Stomach smooth muscle (tissue), 2 donors: ENCODE results near the gene MRPL4.

Experiments used
- H3K27ac ChIP-seq: one replicate; pipeline ENCODE4 v1.7.0; 2013; ENCODE audit warnings: mild to moderate bottlenecking, low read length, inconsistent platforms
- H3K27me3 ChIP-seq, 2 donors: one replicate each; pipeline ENCODE4 v1.7.0; 2013; ENCODE audit warnings: low read length in 2 of 2; ENCODE audit not compliant: insufficient read depth in 2 of 2, control insufficient read depth in 1 of 2
- H3K36me3 ChIP-seq, 2 donors: one replicate each; pipeline ENCODE4 v1.7.0; 2013; ENCODE audit warnings: low read length in 2 of 2; ENCODE audit not compliant: control insufficient read depth in 2 of 2, insufficient read depth in 2 of 2
- H3K4me1 ChIP-seq: one replicate; pipeline ENCODE4 v1.7.0; 2013; ENCODE audit warnings: low read length; ENCODE audit not compliant: control insufficient read depth, insufficient read depth
- H3K4me3 ChIP-seq, 2 donors: one replicate each; pipeline ENCODE4 v1.7.0; 2013; ENCODE audit warnings: low read length in 2 of 2
- H3K9ac ChIP-seq, 2 donors: one replicate each; pipeline ENCODE4 v1.7.0; 2013; ENCODE audit warnings: low read length in 2 of 2, mild to moderate bottlenecking in 1 of 2
- H3K9me3 ChIP-seq, 2 donors: one replicate each; pipeline ENCODE4 v1.7.0; 2013; ENCODE audit warnings: low read length in 2 of 2; ENCODE audit not compliant: control insufficient read depth in 2 of 2
- donor health status: healthy.
- donor health status: Pancreatic carcinoma.

Gene MRPL4

DNA sequence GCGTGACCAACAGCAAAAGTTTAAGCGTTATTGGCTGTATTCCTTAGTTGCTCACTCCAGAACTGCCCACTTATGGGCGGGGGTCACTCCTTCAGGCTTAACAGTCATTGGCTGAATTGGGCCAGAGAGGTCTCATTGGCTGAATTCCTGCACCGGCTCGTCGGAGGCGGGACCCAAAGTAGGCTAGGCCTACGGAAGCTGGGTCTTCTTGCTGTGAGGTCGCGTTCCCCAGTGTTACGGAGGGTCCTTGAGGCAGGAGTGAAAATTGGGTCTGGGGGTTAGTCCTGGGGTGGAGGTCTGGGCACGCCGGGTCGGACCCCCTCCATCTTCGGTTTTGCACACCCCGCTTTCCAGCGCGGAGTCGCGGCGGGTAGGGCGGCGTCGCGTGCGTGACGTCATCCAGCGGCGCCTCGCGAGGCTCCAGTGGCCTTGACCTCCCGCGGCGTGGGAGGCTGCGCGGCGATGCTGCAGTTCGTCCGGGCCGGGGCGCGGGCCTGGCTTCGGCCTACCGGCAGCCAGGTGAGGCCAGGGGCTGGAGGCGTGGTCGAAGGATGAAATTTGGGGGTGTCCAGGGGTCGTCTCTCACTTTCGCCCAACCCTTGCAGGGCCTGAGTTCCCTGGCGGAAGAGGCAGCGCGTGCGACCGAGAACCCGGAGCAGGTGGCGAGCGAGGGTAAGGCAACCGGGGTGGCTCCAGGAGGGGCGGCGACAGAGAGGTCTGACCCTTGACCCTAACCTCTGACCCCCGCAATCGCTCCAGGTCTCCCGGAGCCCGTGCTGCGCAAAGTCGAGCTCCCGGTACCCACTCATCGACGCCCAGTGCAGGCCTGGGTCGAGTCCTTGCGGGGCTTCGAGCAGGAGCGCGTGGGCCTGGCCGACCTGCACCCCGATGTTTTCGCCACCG is at the start of gene MRPL4:
TSS of gene MRPL4 (plus strand) at position 423 of the 903 bp plus-strand sequence. CDS start at position 463, 40 bp downstream.
- peak within 1 kb of the TSS; percentile 71 for H3K27ac ChIP-seq
- H3K9me3 ChIP-seq, result no peaks in the 10 kb centered on the region
- peaks cover 18 to 21% of the 10 kb centered on the region in 2 donors for H3K36me3 ChIP-seq

DNA sequence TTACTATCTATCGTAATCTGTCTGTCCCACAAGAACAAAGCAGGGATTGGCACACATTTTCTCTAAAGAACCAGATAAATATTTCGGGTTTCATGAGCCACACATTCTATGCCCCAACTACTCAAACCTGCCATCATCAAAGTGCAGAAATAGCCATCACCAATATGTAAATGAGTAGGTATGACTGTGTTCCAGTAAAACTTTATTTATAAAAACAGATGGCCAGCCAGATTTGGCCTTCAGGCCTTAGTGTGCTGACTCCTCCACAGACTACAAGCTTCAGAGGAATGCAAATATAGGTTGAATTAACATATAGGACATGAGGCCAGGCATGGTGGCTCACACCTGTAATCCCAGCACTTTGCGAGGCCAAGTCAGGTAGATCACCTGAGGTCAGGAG is 48.3 kb upstream of the MRPL4 start:
- Histone ChIP-seq H3K9ac (no peak overlapping the region), H3K9me3 (no peaks in the 10 kb centered on the region), H3K36me3 (no peaks in the 10 kb centered on the region), H3K4me1 (no peaks in the 10 kb centered on the region), H3K4me3 (no peak overlapping the region), H3K27ac (no peak overlapping the region), H3K27me3 (no peaks in the 10 kb centered on the region)

More for the DNA sequence above, at the start of gene MRPL4:
- peak within 1 kb of the TSS; percentile 85 to 94 for H3K9ac ChIP-seq
- H3K4me3 ChIP-seq, result peak within 1 kb of the TSS; percentile 98
- H3K27me3 ChIP-seq, result no peaks in the 10 kb centered on the region
- H3K4me1 ChIP-seq, result peaks cover 12% of the 10 kb centered on the region

DNA sequence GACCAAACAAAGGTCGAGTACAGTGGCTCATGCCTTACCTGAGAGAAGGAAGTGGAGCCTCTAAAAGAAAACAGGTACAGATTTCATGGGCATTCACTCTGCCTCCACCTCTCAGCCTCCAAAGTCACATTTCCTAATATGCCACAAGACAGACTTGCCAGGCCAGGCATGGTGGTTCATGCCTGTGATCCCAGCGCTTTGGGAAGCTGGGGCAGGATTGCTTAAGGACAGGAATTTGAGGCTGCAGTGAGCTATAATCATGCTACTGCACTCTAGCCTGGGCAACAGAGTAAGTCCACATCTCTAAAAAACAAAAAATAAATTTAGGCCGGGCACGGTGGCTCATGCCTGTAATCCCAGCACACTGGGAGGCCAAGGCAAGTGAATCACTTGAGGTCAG is 46.4 kb upstream of the MRPL4 start:
- no peaks in the 10 kb centered on the region for H3K9me3 ChIP-seq
- H3K27me3 ChIP-seq, result no peaks in the 10 kb centered on the region
- no peak overlapping the region for H3K4me3 ChIP-seq
- no peaks in the 10 kb centered on the region for H3K4me1 ChIP-seq
- no peak overlapping the region for H3K27ac ChIP-seq
- no peaks in the 10 kb centered on the region for H3K36me3 ChIP-seq
- no peak overlapping the region for H3K9ac ChIP-seq

DNA sequence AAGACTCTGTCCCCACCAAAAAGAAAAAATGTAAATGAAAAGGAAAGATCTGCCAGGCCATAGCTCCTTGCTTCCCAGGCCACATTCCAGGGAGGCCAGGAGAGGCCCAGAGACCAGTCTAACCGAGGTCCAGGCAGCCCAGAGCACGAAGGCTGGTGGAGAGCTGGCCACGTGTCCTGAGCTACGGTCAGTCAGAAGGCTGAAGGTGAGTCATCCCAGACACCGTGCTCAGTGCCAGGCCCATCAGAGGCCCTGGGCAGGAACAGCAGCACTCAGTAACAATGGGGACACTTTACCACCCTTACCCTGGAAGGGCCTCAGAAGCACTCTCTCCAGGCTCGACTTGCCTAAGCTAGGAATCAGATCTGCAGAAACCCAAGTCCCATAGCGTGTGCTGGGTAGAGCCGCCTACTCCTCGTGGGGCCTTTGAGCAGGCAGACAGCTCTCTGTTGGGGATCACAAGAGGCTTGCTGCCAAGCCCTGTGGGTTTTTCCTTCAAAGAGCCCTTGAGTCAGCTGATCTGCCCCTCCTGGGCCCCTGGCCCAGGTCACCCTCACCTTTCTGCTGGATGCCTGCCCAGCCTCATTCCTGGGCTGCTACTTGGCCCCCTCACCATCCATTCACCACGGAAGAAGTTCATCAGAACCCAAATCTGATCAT is 45.7 kb upstream of the MRPL4 start:
- Histone ChIP-seq H3K4me1 (no peaks in the 10 kb centered on the region), H3K36me3 (no peaks in the 10 kb centered on the region), H3K4me3 (no peak overlapping the region), H3K9ac (no peak overlapping the region), H3K27me3 (no peaks in the 10 kb centered on the region), H3K9me3 (no peaks in the 10 kb centered on the region), H3K27ac (no peak overlapping the region)

DNA sequence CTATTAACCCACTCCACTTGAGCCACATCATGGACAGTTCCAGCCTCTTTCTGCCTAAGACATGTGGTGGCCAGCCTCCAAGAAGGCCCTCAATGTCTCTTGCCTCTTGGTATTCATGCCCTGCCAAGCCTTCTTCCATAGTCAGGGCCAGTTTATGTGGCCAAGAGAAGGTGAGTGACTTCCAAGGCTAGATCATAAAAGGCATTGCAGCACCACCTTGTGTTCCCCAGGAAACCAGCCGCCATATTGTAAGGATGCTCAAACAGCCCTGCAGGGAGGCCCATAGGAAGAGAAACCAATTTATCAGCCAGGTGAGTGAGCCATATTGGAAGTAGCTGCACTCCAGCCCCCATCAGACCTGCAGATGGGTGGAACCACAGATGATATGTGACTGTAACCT is 45.0 kb upstream of the MRPL4 start:
- H3K9ac ChIP-seq, result no peak overlapping the region
- no peak overlapping the region for H3K27ac ChIP-seq
- no peaks in the 10 kb centered on the region for H3K27me3 ChIP-seq

DNA sequence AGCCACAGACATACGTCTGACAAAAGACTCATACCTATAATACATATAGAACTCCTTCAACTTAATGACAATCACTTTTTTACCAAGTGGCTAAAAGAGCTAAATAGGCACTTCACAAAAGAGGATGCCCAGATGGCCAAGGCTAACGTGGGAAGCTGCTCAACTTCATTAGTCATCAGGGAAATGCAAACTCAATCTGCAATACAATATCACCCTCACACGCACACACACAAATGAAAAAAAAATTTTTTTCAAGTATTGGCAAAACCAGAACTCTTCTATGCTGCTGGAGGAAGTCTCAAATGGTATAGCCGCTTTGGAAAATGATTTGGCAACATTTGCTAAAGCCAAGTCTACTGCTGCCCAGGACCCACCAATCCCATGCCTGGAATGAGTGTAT is 42.7 kb upstream of the MRPL4 start:
- no peaks in the 10 kb centered on the region for H3K4me1 ChIP-seq
- no peaks in the 10 kb centered on the region for H3K36me3 ChIP-seq
- H3K9ac ChIP-seq, result no peak overlapping the region
- H3K4me3 ChIP-seq, result no peak overlapping the region
- no peaks in the 10 kb centered on the region for H3K27me3 ChIP-seq
- H3K9me3 ChIP-seq, result no peaks in the 10 kb centered on the region
- H3K27ac ChIP-seq, result no peak overlapping the region

More for the DNA sequence above, 45.0 kb upstream of the MRPL4 start:
- H3K4me3 ChIP-seq, result no peak overlapping the region
- no peaks in the 10 kb centered on the region for H3K4me1 ChIP-seq
- no peaks in the 10 kb centered on the region for H3K9me3 ChIP-seq
- H3K36me3 ChIP-seq, result no peaks in the 10 kb centered on the region

DNA sequence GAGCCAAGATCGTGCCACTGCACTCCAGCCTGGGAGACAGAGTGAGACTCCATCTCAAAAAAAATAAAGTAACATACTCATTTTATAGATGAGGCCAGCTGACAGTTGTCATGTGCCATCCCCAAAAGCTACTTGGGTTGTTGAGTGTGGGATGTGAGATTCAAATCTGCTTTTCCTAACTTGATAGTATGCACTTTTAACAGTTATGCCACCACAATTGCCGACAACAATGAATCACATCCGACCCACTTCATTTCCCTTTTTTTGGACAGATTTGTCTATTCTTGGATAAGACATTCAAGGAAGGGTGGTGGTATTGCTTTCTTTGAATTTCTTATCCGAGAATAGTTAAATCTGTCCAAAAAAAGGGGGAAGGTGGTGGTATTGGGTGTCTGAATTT is 41.0 kb upstream of the MRPL4 start:
- Histone ChIP-seq H3K9ac (no peak overlapping the region), H3K36me3 (no peaks in the 10 kb centered on the region), H3K4me1 (no peaks in the 10 kb centered on the region), H3K4me3 (no peak overlapping the region), H3K27ac (no peak overlapping the region), H3K27me3 (no peaks in the 10 kb centered on the region), H3K9me3 (no peaks in the 10 kb centered on the region)

DNA sequence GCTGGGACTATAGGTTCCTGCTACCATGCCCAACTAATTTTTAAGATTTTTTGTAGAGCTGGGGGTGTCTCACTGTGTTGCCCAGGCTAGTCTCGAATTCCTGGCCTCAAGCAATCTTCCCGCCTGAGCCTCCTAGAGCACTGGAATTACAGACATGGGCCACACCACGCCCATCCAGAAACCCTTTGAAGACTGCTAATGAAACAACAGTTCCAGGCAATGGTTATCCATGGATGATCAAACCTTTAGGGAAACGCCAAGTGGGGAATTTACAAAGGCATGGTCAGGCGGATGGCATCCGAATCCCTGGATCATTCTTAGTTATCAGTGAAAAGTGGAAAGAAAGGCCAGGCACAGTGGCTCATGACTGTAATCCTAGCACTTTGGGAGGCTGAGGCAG is 40.3 kb upstream of the MRPL4 start:
- H3K9ac ChIP-seq, result no peak overlapping the region
- H3K4me3 ChIP-seq, result no peak overlapping the region
- no peaks in the 10 kb centered on the region for H3K4me1 ChIP-seq
- H3K36me3 ChIP-seq, result no peaks in the 10 kb centered on the region
- H3K9me3 ChIP-seq, result no peaks in the 10 kb centered on the region
- no peak overlapping the region for H3K27ac ChIP-seq
- no peaks in the 10 kb centered on the region for H3K27me3 ChIP-seq

DNA sequence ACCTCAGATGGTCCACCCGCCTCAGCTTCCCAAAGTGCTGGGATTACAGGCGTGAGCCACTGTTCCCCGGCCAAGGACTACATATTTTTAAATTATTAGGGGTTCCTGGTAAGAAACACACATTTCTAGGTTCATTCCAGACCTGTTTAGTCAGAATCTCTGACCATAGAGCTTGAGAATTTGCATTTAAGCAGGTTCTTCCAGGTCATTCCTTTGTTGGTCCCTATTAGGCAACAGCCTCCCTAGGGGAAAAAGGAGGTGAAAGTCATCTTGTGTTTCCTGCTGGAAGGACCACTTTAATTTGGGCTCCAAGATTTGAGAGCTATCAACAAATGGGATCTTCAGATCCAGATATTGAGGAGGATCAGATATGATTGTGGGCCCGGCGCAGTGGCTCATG is 37.2 kb upstream of the MRPL4 start:
- Histone ChIP-seq H3K9me3 (no peaks in the 10 kb centered on the region), H3K4me3 (no peak overlapping the region), H3K27me3 (no peaks in the 10 kb centered on the region), H3K9ac (no peak overlapping the region), H3K4me1 (no peaks in the 10 kb centered on the region), H3K36me3 (no peaks in the 10 kb centered on the region), H3K27ac (no peak overlapping the region)

DNA sequence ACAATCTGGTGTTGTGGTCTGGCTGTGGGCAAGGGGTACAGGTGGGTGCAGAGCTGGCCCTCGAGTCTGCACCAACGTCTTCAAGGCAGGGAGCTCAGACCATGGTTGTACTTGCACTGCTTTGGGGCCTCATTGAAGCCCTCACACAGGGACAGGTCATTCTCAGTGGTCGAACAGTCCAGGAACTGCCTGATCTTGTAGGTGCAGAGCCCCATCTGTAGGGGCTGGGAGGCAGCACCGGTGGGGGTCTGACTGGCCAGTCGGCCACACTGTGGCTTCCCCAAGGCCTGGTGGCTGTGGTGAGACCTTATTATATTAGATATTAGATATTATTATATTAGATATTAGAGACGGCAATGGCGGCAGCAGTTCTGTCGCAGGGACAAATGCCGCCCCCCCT is 34.9 kb upstream of the MRPL4 start:
- Histone ChIP-seq H3K9me3 (no peaks in the 10 kb centered on the region), H3K4me1 (no peaks in the 10 kb centered on the region), H3K36me3 (no peaks in the 10 kb centered on the region), H3K27ac (no peak overlapping the region), H3K9ac (no peak overlapping the region), H3K4me3 (no peak overlapping the region), H3K27me3 (no peaks in the 10 kb centered on the region)

DNA sequence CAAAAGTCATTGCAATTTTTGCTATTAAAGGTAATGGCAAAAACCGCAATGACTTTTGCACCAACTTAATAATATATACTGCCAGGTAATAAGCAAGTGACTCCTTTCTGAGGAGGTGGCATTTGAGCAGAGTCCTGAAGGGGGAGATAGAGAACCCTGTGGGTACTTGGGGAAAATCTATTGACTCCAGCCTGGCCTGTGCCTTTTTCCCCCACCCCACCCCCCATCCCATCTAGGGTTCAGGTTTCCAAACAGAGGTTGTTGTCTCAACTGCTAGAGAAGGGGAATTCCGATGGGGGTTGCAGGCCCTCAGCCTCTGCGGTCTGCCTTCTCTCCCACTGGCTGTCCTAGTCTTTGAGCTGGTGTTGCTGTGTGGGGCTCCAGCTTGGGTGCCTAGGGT is 32.3 kb upstream of the MRPL4 start:
- Histone ChIP-seq H3K4me3 (no peak overlapping the region), H3K27me3 (no peaks in the 10 kb centered on the region), H3K9me3 (no peaks in the 10 kb centered on the region), H3K9ac (no peak overlapping the region), H3K36me3 (peaks cover 0 to 4% of the 10 kb centered on the region in 2 donors), H3K27ac (no peak overlapping the region), H3K4me1 (no peaks in the 10 kb centered on the region)
